ENCODE data around the gene PAPOLB. TPM values are rescaled to one million over a fixed set of nuclear protein-coding genes. Genes with fewer than 3 reads are reported as not detected.
"Not testable (repeated sequence)": the region's sequence is repeated elsewhere in the genome, so short reads cannot be mapped to it uniquely, and the experiment has no call there.

PAPOLB gene
- total RNA-seq, 1 donor from 2014 or later: 0.05 TPM

DNA sequence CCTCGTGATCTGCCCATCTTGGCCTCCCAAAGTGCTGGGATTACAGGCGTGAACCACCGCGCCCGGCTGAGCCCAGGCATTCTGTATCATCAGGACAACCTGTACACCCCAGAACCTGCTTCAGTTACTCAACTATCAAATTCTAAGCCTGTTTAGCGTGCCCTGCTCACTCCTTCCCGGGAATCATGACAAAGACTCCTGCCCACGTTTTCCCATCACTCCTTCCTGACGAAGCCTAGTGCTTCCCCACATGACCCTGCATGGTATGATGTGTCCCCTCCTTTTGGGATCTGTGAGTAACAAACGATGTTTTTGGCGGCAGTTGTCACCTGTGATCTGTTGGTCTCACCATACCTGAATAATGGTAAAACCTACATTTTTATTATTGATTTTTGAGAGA is 33.9 kb upstream of the PAPOLB start:
- no peaks in the 10 kb centered on the region for H3K4me1 ChIP-seq
- no peak overlapping the region for H3K4me3 ChIP-seq
- no peak overlapping the region for H3K27ac ChIP-seq (replicated peaks)
- peaks cover 12% of the 10 kb centered on the region for H3K9me3 ChIP-seq (replicated peaks)
- no peak for DNase-seq
- H3K36me3 ChIP-seq: no peaks in the 10 kb centered on the region
- peaks cover 3% of the 10 kb centered on the region for H3K27me3 ChIP-seq (ENCODE audit: low read depth)
- TF ChIP-seq CTCF (IDR thresholded peaks at IDR 0.05; ENCODE audit: borderline replicate concordance): no peak
- intact Hi-C loops (cut with micrococcal nuclease): no loop called here

DNA sequence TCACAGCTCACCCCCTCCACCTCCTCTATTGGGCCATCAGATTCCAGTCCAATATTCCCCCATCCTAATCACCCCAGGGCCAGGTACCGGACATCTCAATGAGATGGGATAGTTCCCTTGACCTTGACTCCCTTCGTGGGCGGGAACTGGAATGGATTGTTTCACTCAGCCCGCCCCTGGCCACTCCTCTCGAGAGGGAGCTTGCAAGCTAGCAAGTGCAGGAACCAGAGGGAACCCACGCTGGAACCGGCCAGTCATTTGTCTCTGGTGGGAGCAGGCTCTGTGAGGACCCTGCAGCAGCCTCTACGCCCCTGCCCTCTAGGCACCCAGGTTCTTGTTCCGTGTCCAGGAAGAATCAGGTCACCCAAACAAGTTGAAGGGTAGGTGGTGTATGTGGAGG is 32.7 kb upstream of the PAPOLB start:
- Histone ChIP-seq H3K27ac (replicated peaks) (no peak overlapping the region), H3K4me1 (no peaks in the 10 kb centered on the region), H3K4me3 (no peak overlapping the region), H3K9me3 (replicated peaks) (peaks cover 12% of the 10 kb centered on the region), H3K27me3 (ENCODE audit: low read depth) (no peaks in the 10 kb centered on the region), H3K36me3 (no peaks in the 10 kb centered on the region)
- intact Hi-C loops (cut with micrococcal nuclease): no loop called here
- no peak for DNase-seq
- TF ChIP-seq CTCF (IDR thresholded peaks at IDR 0.05; ENCODE audit: borderline replicate concordance): no peak

- H3K27ac ChIP-seq (replicated peaks): no peak overlapping the region
- H3K9me3 ChIP-seq (replicated peaks): peaks cover 12% of the 10 kb centered on the region
- no peaks in the 10 kb centered on the region for H3K4me1 ChIP-seq
- TF ChIP-seq CTCF (IDR thresholded peaks at IDR 0.05; ENCODE audit: borderline replicate concordance): no peak
- H3K36me3 ChIP-seq: no peaks in the 10 kb centered on the region
- no peak overlapping the region for H3K4me3 ChIP-seq
- intact Hi-C loops (cut with micrococcal nuclease): no loop called here
- DNase-seq: no peak
- H3K27me3 ChIP-seq (ENCODE audit: low read depth): no peaks in the 10 kb centered on the region
These were observed 32.2 kb upstream of the PAPOLB start for GRCh38 chr7:4893929-4894475.

GRCh38 chr7:4893188-4893587 is 31.4 kb upstream of the PAPOLB start:
- H3K36me3 ChIP-seq; H3K27me3 ChIP-seq (ENCODE audit: low read depth); intact Hi-C loops (cut with micrococcal nuclease); H3K4me1 ChIP-seq; H3K27ac ChIP-seq (replicated peaks); DNase-seq; H3K4me3 ChIP-seq: not testable (repeated sequence)
- peaks cover 12% of the 10 kb centered on the region for H3K9me3 ChIP-seq (replicated peaks)

- H3K9me3 ChIP-seq (replicated peaks): peaks cover 12% of the 10 kb centered on the region
- H3K27ac ChIP-seq (replicated peaks); H3K4me1 ChIP-seq; H3K36me3 ChIP-seq; intact Hi-C loops (cut with micrococcal nuclease); DNase-seq; H3K4me3 ChIP-seq: not testable (repeated sequence)
- peaks cover 11% of the 10 kb centered on the region for H3K27me3 ChIP-seq (ENCODE audit: low read depth)
These were observed 29.7 kb upstream of the PAPOLB start for GRCh38 chr7:4891522-4891921.

DNA sequence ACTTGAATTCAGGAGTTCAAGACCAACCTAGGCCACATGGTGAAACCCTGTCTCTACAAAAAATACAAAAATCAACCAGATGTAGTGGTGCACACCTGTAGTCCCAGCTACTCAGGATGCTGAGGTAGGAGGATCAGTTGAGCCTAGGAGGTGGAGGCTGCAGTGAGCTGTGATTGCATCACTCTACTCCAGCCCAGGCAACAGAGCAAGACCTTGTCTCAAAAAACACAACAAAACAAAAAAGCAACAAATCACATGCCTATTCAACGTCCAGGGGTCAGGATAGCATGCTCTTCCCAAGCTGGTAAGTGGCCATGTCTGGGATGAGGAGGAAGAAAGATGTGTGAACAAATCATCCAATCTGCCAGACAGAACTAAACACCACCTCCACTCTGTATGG is 27.9 kb upstream of the PAPOLB start:
- intact Hi-C loops (cut with micrococcal nuclease): no loop called here
- no peak for DNase-seq

More for the DNA sequence above, 27.9 kb upstream of the PAPOLB start:
- Histone ChIP-seq H3K4me1 (no peaks in the 10 kb centered on the region), H3K9me3 (replicated peaks) (peaks cover 11% of the 10 kb centered on the region), H3K36me3 (no peaks in the 10 kb centered on the region), H3K4me3 (no peak overlapping the region), H3K27ac (replicated peaks) (no peak overlapping the region), H3K27me3 (ENCODE audit: low read depth) (peaks cover 20% of the 10 kb centered on the region)
- no peak for TF ChIP-seq CTCF (IDR thresholded peaks at IDR 0.05; ENCODE audit: borderline replicate concordance)

All from left ventricle myocardium inferior (tissue), 1 donor.